NT2/D1 (cell line): ENCODE data around the gene ENO4.

Experiments used
- SUZ12 ChIP-seq: IDR thresholded peaks from 2 replicates; pipeline ENCODE4 v1.6.1; 2011; ENCODE audit not compliant: insufficient read length, insufficient read depth; ENCODE audit errors: extremely low read depth
- YY1 ChIP-seq: IDR thresholded peaks from 2 replicates; pipeline ENCODE4 v1.6.1; 2011; ENCODE audit not compliant: insufficient read length, insufficient read depth
- ZNF274 ChIP-seq: IDR thresholded peaks from 2 replicates; pipeline ENCODE4 v1.6.1; 2011; ENCODE audit warnings: mild to moderate bottlenecking, low read depth, low read length

- TF ChIP-seq ZNF274 (no peak), SUZ12 (no peak), YY1 (no peak)
Observed at GRCh38 chr10:116915340-116915739, 66.0 kb downstream of the ENO4 start.
